ENCODE results near the gene DEFB129.

- TF ChIP-seq, protein P1, sequence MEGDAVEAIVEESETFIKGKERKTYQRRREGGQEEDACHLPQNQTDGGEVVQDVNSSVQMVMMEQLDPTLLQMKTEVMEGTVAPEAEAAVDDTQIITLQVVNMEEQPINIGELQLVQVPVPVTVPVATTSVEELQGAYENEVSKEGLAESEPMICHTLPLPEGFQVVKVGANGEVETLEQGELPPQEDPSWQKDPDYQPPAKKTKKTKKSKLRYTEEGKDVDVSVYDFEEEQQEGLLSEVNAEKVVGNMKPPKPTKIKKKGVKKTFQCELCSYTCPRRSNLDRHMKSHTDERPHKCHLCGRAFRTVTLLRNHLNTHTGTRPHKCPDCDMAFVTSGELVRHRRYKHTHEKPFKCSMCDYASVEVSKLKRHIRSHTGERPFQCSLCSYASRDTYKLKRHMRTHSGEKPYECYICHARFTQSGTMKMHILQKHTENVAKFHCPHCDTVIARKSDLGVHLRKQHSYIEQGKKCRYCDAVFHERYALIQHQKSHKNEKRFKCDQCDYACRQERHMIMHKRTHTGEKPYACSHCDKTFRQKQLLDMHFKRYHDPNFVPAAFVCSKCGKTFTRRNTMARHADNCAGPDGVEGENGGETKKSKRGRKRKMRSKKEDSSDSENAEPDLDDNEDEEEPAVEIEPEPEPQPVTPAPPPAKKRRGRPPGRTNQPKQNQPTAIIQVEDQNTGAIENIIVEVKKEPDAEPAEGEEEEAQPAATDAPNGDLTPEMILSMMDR (optimal IDR thresholded peaks at IDR 0.05 in 1 of 3, IDR thresholded peaks at IDR 0.05 in 1 of 3, conservative IDR thresholded peaks at IDR 0.05 in 1 of 3; ENCODE audit: extremely low read depth in 1 of 3, insufficient read depth in 2 of 3, low read length in 3 of 3): no peak
- TF ChIP-seq EZH2 (IDR thresholded peaks at IDR 0.05; ENCODE audit: low read length): no peak
Observed at GRCh38 chr20:237489-237888, 10.4 kb downstream of the DEFB129 start.
